Activated CD8-positive, alpha-beta T cell treated with anti-CD3 and anti-CD28 coated beads for 36 hours (primary cell): ENCODE results near the gene KLF15. TPM values are rescaled to one million over a fixed set of nuclear protein-coding genes. Genes with fewer than 3 reads are reported as not detected.

Experiments
- ATAC-seq: fragments of 200-7000 bp; cut with Tn5 transposase; one replicate; pipeline ENCODE4 v1.10.0; 2021; ENCODE audit warnings: mild to moderate bottlenecking, moderate library complexity
- CTCF ChIA-PET: fragments of 350-600 bp; sonication (Branson Sonifier 250); formaldehyde crosslinking; loops from one replicate; lab custom pipeline; 2021; ENCODE audit warnings: antibody characterized with exemption; lab: Charles Lee
- POLR2A ChIA-PET: fragments of 350-600 bp; sonication (Branson Sonifier 250); formaldehyde crosslinking; loops from one replicate; lab custom pipeline; 2021; ENCODE audit warnings: antibody characterized with exemption; lab: Charles Lee
- DNase-seq: peaks from one replicate; pipeline ENCODE4 v3.0.0-alpha.2; 2020
- H3K27ac Mint-ChIP-seq: one replicate; pipeline ENCODE4 v1.8.0; 2021; ENCODE audit warnings: mild to moderate bottlenecking, mixed read lengths
- H3K27me3 Mint-ChIP-seq: one replicate; pipeline ENCODE4 v1.8.0; 2021; ENCODE audit warnings: mixed read lengths
- H3K36me3 Mint-ChIP-seq: one replicate; pipeline ENCODE4 v1.8.0; 2021; ENCODE audit warnings: low read depth, mixed read lengths
- H3K4me1 Mint-ChIP-seq: one replicate; pipeline ENCODE4 v1.8.0; 2021; ENCODE audit warnings: low read depth, mixed read lengths
- H3K4me3 Mint-ChIP-seq: one replicate; pipeline ENCODE4 v1.8.0; 2021; ENCODE audit warnings: mild to moderate bottlenecking, moderate library complexity, mixed read lengths
- H3K9me3 Mint-ChIP-seq: one replicate; pipeline ENCODE4 v1.8.0; 2021; ENCODE audit warnings: mixed read lengths
- intact Hi-C: fragments of 100-400 bp; cut with micrococcal nuclease; formaldehyde crosslinking; loops from one replicate; pipeline ENCODE4 v1.10.0; 2022
- total RNA-seq, 2 experiments: library from RNA; stranded (reverse); gene quantifications; one replicate each; pipeline ENCODE4 v1.2.3, GENCODE V29; 2021
- TF ChIP-seq, protein P1 (sequence below): fragments of 200-600 bp; IDR thresholded peaks from one replicate; pipeline ENCODE4 v1.8.0; 2022; ENCODE audit warnings: antibody characterized with exemption, mild to moderate bottlenecking

The KLF15 gene
- total RNA-seq, 2 experiments from 2014 or later = 0.11 TPM; not detected in 1

DNA sequence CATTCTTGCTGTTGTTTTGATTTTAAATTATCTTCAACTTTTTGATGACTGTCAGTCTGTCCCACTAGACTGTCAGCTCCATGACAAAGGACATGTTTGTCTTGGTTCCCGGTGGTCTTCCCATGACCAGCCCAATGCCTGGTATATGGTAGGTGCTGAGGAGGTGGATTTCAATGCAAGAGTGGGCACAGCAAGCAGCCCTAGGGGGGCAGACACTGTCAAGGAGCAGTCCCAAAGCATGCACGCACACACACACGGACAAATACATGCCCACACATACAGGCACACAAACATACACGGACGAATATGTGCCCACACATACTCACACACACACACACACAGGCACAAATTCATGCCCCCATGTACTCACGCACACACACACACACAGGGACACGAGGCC is 12.0 kb downstream of the KLF15 start:
- CTCF ChIA-PET = no interaction called here
- no peak overlapping the region for H3K27ac Mint-ChIP-seq
- H3K4me3 Mint-ChIP-seq = no peak overlapping the region
- TF ChIP-seq, protein P1, sequence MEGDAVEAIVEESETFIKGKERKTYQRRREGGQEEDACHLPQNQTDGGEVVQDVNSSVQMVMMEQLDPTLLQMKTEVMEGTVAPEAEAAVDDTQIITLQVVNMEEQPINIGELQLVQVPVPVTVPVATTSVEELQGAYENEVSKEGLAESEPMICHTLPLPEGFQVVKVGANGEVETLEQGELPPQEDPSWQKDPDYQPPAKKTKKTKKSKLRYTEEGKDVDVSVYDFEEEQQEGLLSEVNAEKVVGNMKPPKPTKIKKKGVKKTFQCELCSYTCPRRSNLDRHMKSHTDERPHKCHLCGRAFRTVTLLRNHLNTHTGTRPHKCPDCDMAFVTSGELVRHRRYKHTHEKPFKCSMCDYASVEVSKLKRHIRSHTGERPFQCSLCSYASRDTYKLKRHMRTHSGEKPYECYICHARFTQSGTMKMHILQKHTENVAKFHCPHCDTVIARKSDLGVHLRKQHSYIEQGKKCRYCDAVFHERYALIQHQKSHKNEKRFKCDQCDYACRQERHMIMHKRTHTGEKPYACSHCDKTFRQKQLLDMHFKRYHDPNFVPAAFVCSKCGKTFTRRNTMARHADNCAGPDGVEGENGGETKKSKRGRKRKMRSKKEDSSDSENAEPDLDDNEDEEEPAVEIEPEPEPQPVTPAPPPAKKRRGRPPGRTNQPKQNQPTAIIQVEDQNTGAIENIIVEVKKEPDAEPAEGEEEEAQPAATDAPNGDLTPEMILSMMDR = no peak
- POLR2A ChIA-PET = no interaction called here
- no peak for ATAC-seq
- H3K36me3 Mint-ChIP-seq = no peaks in the 10 kb centered on the region
- H3K9me3 Mint-ChIP-seq = no peaks in the 10 kb centered on the region
- DNase-seq = no peak
- H3K4me1 Mint-ChIP-seq = no peaks in the 10 kb centered on the region
- H3K27me3 Mint-ChIP-seq = no peaks in the 10 kb centered on the region
- intact Hi-C loops = no loop called here

DNA sequence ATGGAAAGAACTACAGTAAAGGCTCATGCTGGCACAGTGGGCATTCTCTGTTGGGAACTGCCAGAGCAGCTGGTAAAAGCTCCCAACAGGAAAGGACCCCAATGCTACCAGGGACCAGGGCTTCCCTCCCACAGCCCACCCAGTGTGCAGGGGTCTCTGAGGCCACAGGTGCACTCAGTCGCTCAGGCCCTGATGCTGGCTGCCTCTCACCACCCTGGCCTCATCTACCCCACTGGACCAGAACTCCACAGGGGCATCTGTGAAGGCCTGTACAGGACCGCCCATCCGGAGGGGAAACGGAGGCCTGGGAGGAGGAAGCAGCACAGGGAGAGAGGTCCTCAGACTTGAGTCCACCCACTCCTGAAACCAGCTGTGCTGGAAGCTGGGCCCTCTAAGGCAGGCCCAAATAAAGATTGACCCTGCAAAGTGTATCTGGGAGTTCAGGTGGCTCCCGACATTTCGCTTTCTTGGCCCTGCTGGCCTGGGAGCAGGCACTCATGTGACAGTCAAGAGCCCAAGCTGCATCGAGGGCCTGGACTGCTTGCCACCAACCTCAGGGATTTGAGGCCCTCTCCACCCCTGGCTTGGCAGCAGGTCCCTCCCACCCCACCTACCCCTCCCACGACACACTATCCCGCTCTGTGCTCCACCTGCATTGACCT is 12.7 kb downstream of the KLF15 start:
- CTCF ChIA-PET = no interaction called here
- no peak for DNase-seq
- no peak overlapping the region for H3K27ac Mint-ChIP-seq
- ATAC-seq = no peak
- H3K4me3 Mint-ChIP-seq = no peak overlapping the region
- H3K4me1 Mint-ChIP-seq = no peaks in the 10 kb centered on the region
- POLR2A ChIA-PET = no interaction called here
- H3K36me3 Mint-ChIP-seq = no peaks in the 10 kb centered on the region
- TF ChIP-seq, protein P1 = no peak
- no peaks in the 10 kb centered on the region for H3K9me3 Mint-ChIP-seq
- H3K27me3 Mint-ChIP-seq = no peaks in the 10 kb centered on the region
- intact Hi-C loops = no loop called here

DNA sequence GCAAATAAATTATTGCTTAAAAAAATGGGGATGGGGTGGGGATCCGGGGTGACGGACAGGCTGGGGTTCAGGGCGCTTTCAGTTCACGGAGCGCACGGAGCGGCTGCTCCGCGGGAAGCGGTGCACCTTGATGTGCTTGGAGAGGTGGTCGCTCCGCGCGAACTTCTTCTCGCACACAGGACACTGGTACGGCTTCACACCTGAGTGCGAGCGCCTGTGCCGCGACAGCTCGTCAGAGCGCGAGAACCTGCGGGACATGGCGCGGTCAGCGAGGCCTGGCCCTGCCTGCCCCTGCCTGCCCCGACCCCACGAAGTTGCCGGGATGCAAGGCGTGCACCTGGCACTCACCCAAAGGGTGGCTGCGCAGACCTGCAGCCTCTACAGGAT is 13.6 kb downstream of the KLF15 start:
- intact Hi-C loops = no loop called here
- H3K27ac Mint-ChIP-seq = no peak overlapping the region
- H3K4me1 Mint-ChIP-seq = no peaks in the 10 kb centered on the region
- ChIA-PET CTCF (no interaction called here), POLR2A (no interaction called here)
- ATAC-seq (no peak), DNase-seq (no peak)
- H3K27me3 Mint-ChIP-seq = no peaks in the 10 kb centered on the region
- H3K9me3 Mint-ChIP-seq = no peaks in the 10 kb centered on the region
- H3K4me3 Mint-ChIP-seq = no peak overlapping the region
- TF ChIP-seq, protein P1 = no peak
- H3K36me3 Mint-ChIP-seq = no peaks in the 10 kb centered on the region

DNA sequence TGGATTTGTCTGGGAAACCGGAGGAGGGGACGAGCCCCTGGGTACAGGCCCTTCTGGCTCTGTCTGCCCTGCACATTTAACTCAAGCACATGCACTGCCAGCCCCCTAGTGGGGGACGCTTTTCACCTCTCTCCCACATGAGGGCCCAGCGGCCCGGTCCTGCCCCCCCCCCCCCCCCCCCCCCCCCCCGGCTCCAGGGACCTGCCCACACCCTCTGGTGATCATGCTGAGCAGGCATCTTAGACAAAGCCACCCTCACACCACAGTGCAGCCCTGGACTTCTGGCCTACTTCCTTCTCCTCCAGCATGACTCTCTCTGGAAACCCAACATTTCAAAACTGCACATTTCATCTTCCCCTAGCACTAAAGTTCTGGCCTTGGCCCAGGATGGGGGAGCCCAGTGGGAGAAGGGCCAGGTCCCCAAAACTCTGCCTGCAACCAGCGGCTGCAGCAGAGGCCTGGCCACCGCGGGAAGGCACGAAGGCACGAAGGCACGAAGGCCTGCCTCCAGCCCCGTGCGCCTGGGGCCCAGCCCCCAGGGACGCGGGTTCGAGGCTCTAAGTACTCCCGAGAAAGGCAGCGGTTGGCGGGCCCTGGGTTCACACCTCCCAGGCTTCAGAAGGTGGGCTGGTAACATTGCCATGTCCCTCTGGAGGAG is 14.1 kb downstream of the KLF15 start:
- Mint-ChIP-seq H3K9me3 (no peaks in the 10 kb centered on the region), H3K27me3 (no peaks in the 10 kb centered on the region), H3K36me3 (no peaks in the 10 kb centered on the region), H3K27ac (no peak overlapping the region), H3K4me3 (no peak overlapping the region), H3K4me1 (no peaks in the 10 kb centered on the region)
- ChIA-PET CTCF (no interaction called here), POLR2A (no interaction called here)
- DNase-seq = no peak
- TF ChIP-seq, protein P1 = no peak
- intact Hi-C loops = no loop called here
- no peak for ATAC-seq

DNA sequence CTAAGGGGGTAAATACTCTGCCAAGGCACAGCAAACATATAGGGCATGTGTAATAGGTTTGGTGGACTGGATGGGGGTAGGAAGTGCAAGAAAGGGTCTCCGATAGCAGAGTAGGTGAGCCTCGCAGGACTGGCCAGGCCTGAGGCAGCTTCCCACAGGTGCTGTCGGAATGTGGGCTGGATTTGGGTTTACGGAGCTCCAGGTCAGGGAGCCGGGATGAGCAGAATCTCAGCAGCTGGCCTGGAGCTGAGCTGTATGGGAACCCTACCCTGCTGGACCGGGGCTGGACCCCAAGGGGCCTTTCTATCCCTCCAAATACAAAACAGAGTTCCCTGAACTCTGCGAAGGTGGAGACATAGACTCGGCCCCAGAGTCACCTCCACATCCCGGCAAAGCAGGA is 15.0 kb downstream of the KLF15 start:
- Mint-ChIP-seq H3K27me3 (no peaks in the 10 kb centered on the region), H3K36me3 (no peaks in the 10 kb centered on the region), H3K27ac (no peak overlapping the region), H3K9me3 (no peaks in the 10 kb centered on the region), H3K4me1 (no peaks in the 10 kb centered on the region), H3K4me3 (no peak overlapping the region)
- ChIA-PET POLR2A (no interaction called here), CTCF (no interaction called here)
- intact Hi-C loops = no loop called here
- TF ChIP-seq, protein P1 = no peak
- DNase-seq = no peak
- ATAC-seq = no peak
